DOHH2 (cell line): ENCODE results near the gene RUNX1.

Experiments
- H3F3A ChIP-seq: fragments of 200-600 bp; sonication (generic), shearing (Covaris generic); 2 replicates; pipeline ENCODE4 v1.6.0; 2016; ENCODE audit warnings: antibody characterized with exemption, mild to moderate bottlenecking; ENCODE audit not compliant: control insufficient read depth, insufficient read depth
- H3K27ac ChIP-seq: fragments of 200-600 bp; sonication (generic); 2 replicates; pipeline ENCODE4 v1.5.1; 2014; ENCODE audit warnings: low read depth, mild to moderate bottlenecking, low read length, moderate library complexity
- H3K27me3 ChIP-seq: fragments of 200-600 bp; sonication (generic); 2 replicates; pipeline ENCODE4 v1.6.1; 2014; ENCODE audit warnings: mild to moderate bottlenecking, low read length, mixed read lengths; ENCODE audit not compliant: control insufficient read depth
- H3K36me3 ChIP-seq: fragments of 200-600 bp; sonication (generic); 2 replicates; pipeline ENCODE4 v1.6.1; 2014; ENCODE audit warnings: mild to moderate bottlenecking, low read length, moderate library complexity, mixed read lengths; ENCODE audit not compliant: control insufficient read depth
- H3K4me1 ChIP-seq: fragments of 200-600 bp; sonication (generic); 2 replicates; pipeline ENCODE4 v1.6.1; 2014; ENCODE audit warnings: mild to moderate bottlenecking, low read length, mixed read lengths; ENCODE audit not compliant: control insufficient read depth
- H3K4me2 ChIP-seq: fragments of 200-600 bp; sonication (generic); 2 replicates; pipeline ENCODE4 v1.6.0; 2014; ENCODE audit warnings: mild to moderate bottlenecking, low read length, moderate library complexity
- H3K4me3 ChIP-seq: fragments of 200-600 bp; sonication (generic); 2 replicates; pipeline ENCODE4 v1.5.1; 2014; ENCODE audit warnings: mild to moderate bottlenecking, low read length, mixed read lengths
- H3K79me2 ChIP-seq: fragments of 200-600 bp; sonication (generic); 2 replicates; pipeline ENCODE4 v1.6.1; 2014; ENCODE audit warnings: mild to moderate bottlenecking, low read length, mixed read lengths; ENCODE audit not compliant: control insufficient read depth
- H3K9me2 ChIP-seq: fragments of 200-600 bp; sonication (generic); replicated peaks from 2 replicates; pipeline ENCODE4 v1.6.1; 2014; ENCODE audit warnings: mild to moderate bottlenecking, low read length, mixed read lengths; ENCODE audit not compliant: control insufficient read depth
- H3K9me3 ChIP-seq: fragments of 200-600 bp; sonication (generic); 2 replicates; pipeline ENCODE4 v1.6.1; 2014; ENCODE audit warnings: antibody characterized with exemption, low read length, mixed read lengths; ENCODE audit not compliant: control insufficient read depth, insufficient read depth
- H4K20me1 ChIP-seq: fragments of 200-600 bp; sonication (generic); 2 replicates; pipeline ENCODE4 v1.6.0; 2014; ENCODE audit warnings: low read depth, mild to moderate bottlenecking, antibody characterized with exemption, low read length, moderate library complexity; ENCODE audit not compliant: control insufficient read depth, insufficient read depth
- CTCF ChIP-seq: fragments of 200-600 bp; sonication (generic); IDR thresholded peaks from one replicate; pipeline ENCODE4 v1.5.1; 2014; ENCODE audit warnings: antibody characterized with exemption, mild to moderate bottlenecking, low read depth, low read length; ENCODE audit not compliant: poor library complexity, severe bottlenecking
- EZH2phosphoT487 ChIP-seq: fragments of 200-600 bp; sonication (generic); IDR thresholded peaks from 2 replicates; pipeline ENCODE4 v1.6.1; 2017; ENCODE audit warnings: borderline replicate concordance, mild to moderate bottlenecking, antibody characterized with exemption, low read length, moderate library complexity, mixed read lengths

RUNX1 gene

GRCh38 chr21:34795548-34796180 is 253.4 kb downstream of the RUNX1 start:
- Histone ChIP-seq H3K4me2 (no peak overlapping the region), H3K79me2 (no peaks in the 10 kb centered on the region), H3K4me1 (no peaks in the 10 kb centered on the region), H3K9me2 (no peaks in the 10 kb centered on the region), H3K9me3 (no peaks in the 10 kb centered on the region), H3F3A (no peaks in the 10 kb centered on the region), H3K4me3 (no peak overlapping the region), H3K27me3 (no peaks in the 10 kb centered on the region), H3K36me3 (peaks cover 73% of the 10 kb centered on the region), H4K20me1 (no peaks in the 10 kb centered on the region), H3K27ac (no peak overlapping the region)
- no peak for TF ChIP-seq EZH2phosphoT487
- no peak for TF ChIP-seq CTCF

DNA sequence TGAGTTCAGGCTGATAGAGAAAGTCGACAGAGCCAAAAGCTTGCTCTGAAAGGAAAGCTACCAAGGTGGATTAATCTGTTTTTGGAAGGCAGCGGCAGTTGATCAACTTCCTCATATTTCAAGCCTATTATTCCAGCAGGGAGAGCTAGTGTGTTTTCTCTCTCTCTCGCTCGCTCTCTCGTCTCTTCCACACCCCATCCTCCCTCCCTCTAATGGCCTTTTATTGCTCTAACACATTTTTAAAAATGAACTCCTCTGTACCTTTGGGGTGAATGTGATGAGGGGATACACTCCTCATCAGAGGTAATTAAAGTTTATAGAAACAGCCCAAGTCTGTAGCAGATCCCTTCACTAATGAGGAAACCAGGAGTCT is 253.9 kb downstream of the RUNX1 start:
- Histone ChIP-seq H3K4me3 (no peak overlapping the region), H3K4me1 (no peaks in the 10 kb centered on the region), H3K79me2 (no peaks in the 10 kb centered on the region), H3K9me3 (no peaks in the 10 kb centered on the region), H4K20me1 (no peaks in the 10 kb centered on the region), H3K27me3 (no peaks in the 10 kb centered on the region), H3K27ac (no peak overlapping the region), H3F3A (no peaks in the 10 kb centered on the region), H3K4me2 (no peak overlapping the region), H3K9me2 (no peaks in the 10 kb centered on the region), H3K36me3 (peaks cover 72% of the 10 kb centered on the region)
- TF ChIP-seq CTCF, result no peak
- TF ChIP-seq EZH2phosphoT487, result no peak

GRCh38 chr21:34794686-34795085 is 254.4 kb downstream of the RUNX1 start:
- TF ChIP-seq CTCF (no peak), EZH2phosphoT487 (no peak)
- Histone ChIP-seq H3K4me1 (no peaks in the 10 kb centered on the region), H3K27ac (no peak overlapping the region), H3K4me3 (no peak overlapping the region), H3K36me3 (peaks cover 67% of the 10 kb centered on the region), H3K79me2 (no peaks in the 10 kb centered on the region), H3F3A (no peaks in the 10 kb centered on the region), H4K20me1 (no peaks in the 10 kb centered on the region), H3K27me3 (no peaks in the 10 kb centered on the region), H3K9me2 (no peaks in the 10 kb centered on the region), H3K4me2 (no peak overlapping the region), H3K9me3 (no peaks in the 10 kb centered on the region)
